Measurements from ENCODE around the gene OR5C1. TPM values are rescaled to one million over a fixed set of nuclear protein-coding genes. Genes with fewer than 3 reads are reported as not detected.
"Not testable (repeated sequence)": the region's sequence is repeated elsewhere in the genome, so short reads cannot be mapped to it uniquely, and the experiment has no call there.

OR5C1 gene
- polyA plus RNA-seq, 1 donor, result not detected

DNA sequence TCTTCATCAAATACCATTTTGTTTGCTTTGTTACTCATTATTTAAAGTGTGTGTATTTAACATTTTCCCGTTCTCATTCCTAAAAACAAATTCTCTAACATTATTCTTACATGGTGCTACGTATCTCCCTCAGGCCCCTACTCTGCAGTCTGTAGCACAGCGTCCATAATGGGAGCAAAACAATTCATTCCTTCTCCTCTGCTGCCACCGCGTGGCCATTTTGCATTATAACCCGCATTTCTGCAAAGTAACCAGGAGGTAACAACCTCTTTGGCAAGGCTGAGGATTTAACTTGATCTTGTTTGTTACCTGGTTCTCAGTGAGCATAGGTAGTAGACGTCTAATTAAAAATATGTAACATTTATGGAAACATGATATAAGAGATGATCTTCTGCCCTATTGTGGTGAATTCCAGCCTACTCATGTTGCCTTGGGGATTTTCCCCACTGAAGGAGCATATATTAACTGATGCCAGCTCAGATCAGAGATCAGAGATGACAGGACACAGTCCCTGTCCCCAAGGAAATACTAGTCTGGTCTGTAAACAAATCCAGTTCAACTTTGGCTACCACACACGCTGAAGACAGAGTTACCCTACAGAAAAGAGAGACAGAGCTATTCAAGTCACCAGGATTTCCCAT is 21.7 kb downstream of the OR5C1 start:
- peak; percentile 60 for DNase-seq (ENCODE audit: low read depth)

GRCh38 chr9:122812736-122813135 is 24.0 kb downstream of the OR5C1 start:
- DNase-seq (ENCODE audit: low read depth), result no peak

DNA sequence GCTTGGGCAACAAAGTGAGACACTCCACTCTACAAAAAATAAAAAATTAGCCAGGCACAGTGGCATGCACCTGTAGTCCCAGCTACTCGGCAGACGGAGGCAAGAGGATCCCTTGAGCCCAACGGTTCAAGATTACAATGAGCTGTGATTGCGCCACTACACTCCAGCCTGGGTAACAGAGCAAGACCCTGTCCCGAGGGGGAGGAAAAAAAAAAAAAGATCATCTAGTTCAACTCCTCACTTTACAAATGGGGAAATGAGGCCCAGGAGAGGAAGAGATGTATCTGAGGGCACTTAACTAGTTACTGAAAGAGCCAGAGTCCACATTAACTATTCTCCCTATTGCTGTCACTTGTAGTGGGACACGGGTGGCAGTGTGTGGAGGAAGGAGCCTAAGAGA is 25.8 kb downstream of the OR5C1 start:
- no peak for DNase-seq (ENCODE audit: low read depth)

DNA sequence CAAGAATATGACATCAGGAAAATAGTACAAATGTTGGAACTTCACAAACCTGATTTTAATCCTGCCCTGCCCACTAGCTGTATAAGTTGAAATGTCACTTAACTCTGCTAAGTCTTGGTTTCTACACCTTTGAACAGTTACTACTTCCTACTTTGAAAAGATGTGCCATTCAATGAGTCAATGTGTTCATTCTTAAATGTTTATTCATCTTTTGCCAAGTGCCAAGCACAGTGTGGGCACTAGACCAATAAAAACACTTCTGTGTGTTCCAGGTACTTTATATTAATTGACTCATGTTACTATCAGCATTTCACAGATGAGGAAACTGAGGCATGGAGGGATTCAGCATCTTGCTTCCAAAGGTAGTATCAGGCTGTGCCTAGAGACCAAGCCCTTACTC is 26.8 kb downstream of the OR5C1 start:
- DNase-seq (ENCODE audit: low read depth), result no peak

- no peak for DNase-seq (ENCODE audit: low read depth)
Measured at GRCh38 chr9:122816163-122816867, 27.6 kb downstream of the OR5C1 start.

- no peak for DNase-seq (ENCODE audit: low read depth)
Measured at GRCh38 chr9:122819326-122819725, 30.6 kb downstream of the OR5C1 start.

DNA sequence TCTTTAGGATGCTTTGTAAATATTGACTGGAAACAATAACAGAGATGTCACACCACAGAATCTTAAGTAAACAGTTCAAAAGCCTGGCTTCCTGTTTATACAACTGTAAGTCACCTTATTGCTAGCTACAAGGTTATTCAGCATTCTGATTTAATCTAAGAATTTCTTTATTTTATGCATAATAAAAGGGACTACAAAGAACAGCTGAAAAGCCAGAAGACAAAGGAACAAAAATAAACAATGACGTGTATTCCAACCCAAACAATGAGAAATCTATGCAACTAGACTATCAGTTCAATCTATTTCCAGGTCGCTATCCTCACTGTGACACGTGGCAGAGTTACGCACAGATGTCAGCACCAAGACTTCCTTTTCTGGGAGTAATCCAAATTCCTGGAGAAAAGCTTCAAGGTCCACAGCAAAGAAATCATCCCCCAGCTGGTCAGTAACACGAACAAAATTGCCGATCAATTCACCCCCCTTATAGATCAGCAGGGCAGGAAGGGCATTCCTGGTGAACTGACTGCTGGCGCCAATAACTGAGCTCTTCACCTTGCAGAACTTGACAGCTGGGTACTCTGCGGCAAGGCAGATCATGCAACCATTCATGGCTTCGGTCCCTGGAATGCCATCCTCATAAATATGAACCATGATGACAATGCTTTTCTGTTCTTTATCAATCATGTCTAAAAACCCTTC is 31.2 kb downstream of the OR5C1 start:
- DNase-seq (ENCODE audit: low read depth), result no peak

GRCh38 chr9:122820490-122820845 is 31.7 kb downstream of the OR5C1 start:
- DNase-seq (ENCODE audit: low read depth), result no peak

- DNase-seq (ENCODE audit: low read depth), result no peak
Measured at GRCh38 chr9:122821278-122821943, 32.7 kb downstream of the OR5C1 start.

DNA sequence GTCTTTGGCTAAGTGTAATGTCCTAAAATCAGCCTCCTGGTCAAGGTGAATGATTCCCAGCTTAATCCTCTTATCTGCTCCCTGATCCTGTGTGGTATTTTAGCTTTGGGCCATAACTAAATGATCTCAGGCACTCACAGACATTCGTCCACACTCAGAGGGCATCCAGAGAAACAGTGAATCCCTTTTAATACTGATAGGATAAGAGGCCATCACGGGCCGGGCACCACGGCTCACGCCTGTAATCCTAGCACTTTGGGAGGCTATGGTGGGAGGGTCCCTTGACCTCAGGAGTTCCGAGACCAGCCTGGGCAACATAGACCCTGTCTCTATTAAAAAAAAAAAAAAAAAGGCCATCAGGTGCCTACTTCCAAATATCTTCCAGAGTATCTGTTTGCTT is 33.3 kb downstream of the OR5C1 start:
- no peak for DNase-seq (ENCODE audit: low read depth)

GRCh38 chr9:122822938-122823337 is 34.2 kb downstream of the OR5C1 start:
- DNase-seq (ENCODE audit: low read depth), result no peak

- no peak for DNase-seq (ENCODE audit: low read depth)
Measured at GRCh38 chr9:122827761-122828093, 39.0 kb downstream of the OR5C1 start.

GRCh38 chr9:122828965-122829284 is 40.2 kb downstream of the OR5C1 start:
- not testable (repeated sequence) for DNase-seq (ENCODE audit: low read depth)

- DNase-seq (ENCODE audit: low read depth), result no peak
Measured at GRCh38 chr9:122832194-122832593, 43.5 kb downstream of the OR5C1 start.

- DNase-seq (ENCODE audit: low read depth), result no peak
Measured at GRCh38 chr9:122835313-122835731, 46.6 kb downstream of the OR5C1 start.

GRCh38 chr9:122837266-122837850 is 48.6 kb downstream of the OR5C1 start:
- no peak for DNase-seq (ENCODE audit: low read depth)

GRCh38 chr9:122838441-122838840 is 49.7 kb downstream of the OR5C1 start:
- not testable (repeated sequence) for DNase-seq (ENCODE audit: low read depth)

Other genes starting within 250 kb of the OR5C1 start
- gene OR1N2, start 235.8 kb upstream of the OR5C1 start, polyA plus RNA-seq (ENCODE audit: insufficient read length), result not detected
- 0.15 TPM for gene OR1L8, start 205.5 kb upstream of the OR5C1 start, polyA plus RNA-seq (ENCODE audit: insufficient read length)
- not detected for gene OR1Q1, start 174.2 kb upstream of the OR5C1 start, polyA plus RNA-seq (ENCODE audit: insufficient read length)
- gene OR1B1, start 131.3 kb upstream of the OR5C1 start, polyA plus RNA-seq (ENCODE audit: insufficient read length), result not detected
- not detected for gene OR1L1, start 127.2 kb upstream of the OR5C1 start, polyA plus RNA-seq (ENCODE audit: insufficient read length)
- gene OR1L3, start 113.8 kb upstream of the OR5C1 start, polyA plus RNA-seq (ENCODE audit: insufficient read length), result not detected
- not detected for gene OR1L4, start 64.9 kb upstream of the OR5C1 start, polyA plus RNA-seq (ENCODE audit: insufficient read length)
- gene OR1L6, start 46.6 kb upstream of the OR5C1 start, polyA plus RNA-seq (ENCODE audit: insufficient read length), result not detected
- gene OR1K1, start 11.2 kb downstream of the OR5C1 start, polyA plus RNA-seq (ENCODE audit: insufficient read length), result not detected
- 15.2 TPM for gene PDCL, start 39.7 kb downstream of the OR5C1 start, polyA plus RNA-seq (ENCODE audit: insufficient read length)
- 30.4 TPM for gene RC3H2, start 116.4 kb downstream of the OR5C1 start, polyA plus RNA-seq (ENCODE audit: insufficient read length)
- gene ZBTB6, start 124.4 kb downstream of the OR5C1 start, polyA plus RNA-seq (ENCODE audit: insufficient read length), result 9.6 TPM
- gene ZBTB26, start 142.6 kb downstream of the OR5C1 start, polyA plus RNA-seq (ENCODE audit: insufficient read length), result 8.8 TPM
- gene RABGAP1, start 152.1 kb downstream of the OR5C1 start, polyA plus RNA-seq (ENCODE audit: insufficient read length), result 34.3 TPM
- gene GPR21, start 244.7 kb downstream of the OR5C1 start, polyA plus RNA-seq (ENCODE audit: insufficient read length), result 0.44 TPM